ENCODE data around the gene TRNAU1AP. TPM values are rescaled to one million over a fixed set of nuclear protein-coding genes. Genes with fewer than 3 reads are reported as not detected.

The TRNAU1AP gene
- total RNA-seq, 1 donor from 2014 or later: 23.6 TPM

GRCh38 chr1:28604411-28604810, 51.5 kb downstream of the TRNAU1AP start:
- no peak for DNase-seq (ENCODE audit: extremely low read depth, low read depth, low spot score)

GRCh38 chr1:28604962-28605361, 52.1 kb downstream of the TRNAU1AP start:
- DNase-seq (ENCODE audit: extremely low read depth, low read depth, low spot score): no peak

GRCh38 chr1:28606771-28607170, 53.9 kb downstream of the TRNAU1AP start:
- DNase-seq (ENCODE audit: extremely low read depth, low read depth, low spot score): no peak

- DNase-seq (ENCODE audit: extremely low read depth, low read depth, low spot score): no peak
Observed at GRCh38 chr1:28613175-28613574, 60.3 kb downstream of the TRNAU1AP start.

Other genes starting within 250 kb of the TRNAU1AP start
- 12.7 and 15.5 TPM in 2 replicates for gene MED18, start 224.0 kb upstream of the TRNAU1AP start, total RNA-seq
- 16.6 and 25.9 TPM in 2 replicates for gene PHACTR4, start 183.3 kb upstream of the TRNAU1AP start, total RNA-seq
- 33.3 and 34.7 TPM in 2 replicates for gene RCC1, start 47.0 kb upstream of the TRNAU1AP start, total RNA-seq
- 0.64 and 1.5 TPM in 2 replicates for gene RAB42, start 39.2 kb downstream of the TRNAU1AP start, total RNA-seq
- 13.8 and 15.8 TPM in 2 replicates for gene TAF12, start 90.0 kb downstream of the TRNAU1AP start, total RNA-seq
- not detected in 2 replicates for gene RNU11, start 95.5 kb downstream of the TRNAU1AP start, total RNA-seq
- 9.7 and 12.0 TPM in 2 replicates for gene GMEB1, start 115.7 kb downstream of the TRNAU1AP start, total RNA-seq
- 69.2 and 80.0 TPM in 2 replicates for gene YTHDF2, start 183.9 kb downstream of the TRNAU1AP start, total RNA-seq